Measurements from ENCODE around the gene ATP2A3.

The ATP2A3 gene

DNA sequence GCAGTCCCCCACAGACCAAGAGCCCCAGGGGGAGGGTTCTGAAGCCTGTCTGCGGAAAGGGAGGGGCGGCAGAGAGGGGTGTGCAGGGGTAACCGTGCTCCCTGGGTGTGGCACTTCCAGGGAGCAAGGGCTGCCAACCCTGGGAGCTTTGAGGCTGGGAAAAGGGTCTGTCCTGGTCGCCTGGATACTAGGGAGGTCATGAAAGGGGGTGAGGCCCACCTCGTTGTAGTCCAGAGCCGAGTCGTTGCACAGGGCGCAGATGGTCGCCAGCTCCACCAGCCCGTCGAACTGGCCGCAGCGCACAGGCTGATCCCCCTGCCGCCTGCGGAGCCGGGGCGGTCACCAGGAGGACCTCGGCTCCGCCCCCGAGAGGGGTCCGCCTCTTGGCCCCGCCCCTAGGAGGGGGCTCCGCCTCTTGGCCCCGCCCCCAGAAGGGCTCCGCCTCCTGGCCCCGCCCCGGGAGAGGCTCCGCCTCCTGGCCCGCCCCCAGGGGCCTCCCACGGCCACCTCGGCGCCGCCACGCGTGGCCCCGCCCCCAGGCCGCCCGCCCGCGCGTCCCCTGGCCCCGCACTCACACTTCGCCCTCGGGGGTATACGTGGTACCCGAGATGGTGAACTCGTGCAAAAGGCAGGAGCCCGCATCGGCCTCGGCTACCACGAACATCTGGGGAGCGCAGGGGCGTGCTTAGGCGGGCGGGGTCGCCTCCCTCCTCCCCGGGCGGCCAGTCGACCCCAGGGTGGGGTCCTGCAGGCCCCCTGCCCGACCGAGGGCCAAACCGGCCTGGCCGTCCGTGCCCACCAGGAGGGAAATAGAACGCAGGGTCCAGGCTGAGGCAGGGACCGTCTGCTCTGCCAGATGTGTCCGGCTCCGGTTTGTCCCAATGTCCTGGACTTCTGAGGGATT lies 19.5 kb downstream of the ATP2A3 start:
- DNase-seq: peak; percentile 80
- in situ Hi-C loops (cut with HindIII; ENCODE audit: low pct_ligation_motif_present, low pct_unique_long_range_greater_than_20kb, low sequenced_read_pairs): no loop called here

DNA sequence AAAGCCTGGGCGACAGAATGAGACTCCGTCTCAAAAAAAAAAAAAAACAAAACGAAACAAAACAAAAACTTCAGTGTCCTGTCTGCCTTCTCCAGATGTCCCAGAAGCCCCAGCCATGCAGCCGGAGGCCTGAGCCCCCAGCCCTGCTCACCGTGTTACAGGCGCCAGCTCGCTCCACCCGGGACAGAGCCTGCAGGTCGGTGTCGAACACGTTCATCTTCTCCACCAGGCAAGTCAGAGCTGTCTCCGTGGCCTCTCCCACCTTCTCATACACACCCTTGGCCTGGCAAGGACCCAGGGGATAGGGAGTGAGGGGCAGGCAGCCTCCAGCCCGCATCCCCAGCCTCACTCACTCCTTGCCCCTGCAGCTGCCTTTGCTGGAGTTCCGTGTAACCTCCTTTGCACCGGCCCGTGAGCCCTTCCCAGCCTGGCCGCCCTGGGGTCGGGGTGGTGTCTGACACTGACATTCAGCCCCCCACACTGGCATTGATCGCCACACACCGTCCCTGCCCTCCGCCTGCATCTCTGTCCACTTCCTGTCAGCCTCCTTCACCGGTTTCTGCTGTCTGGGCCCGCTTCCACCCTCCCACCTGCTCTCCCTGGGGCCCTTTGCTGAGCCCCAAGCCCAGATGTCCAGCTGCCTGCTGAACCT lies 20.9 kb downstream of the ATP2A3 start:
- in situ Hi-C loops (cut with HindIII; ENCODE audit: low pct_ligation_motif_present, low pct_unique_long_range_greater_than_20kb, low sequenced_read_pairs): no loop called here
- no peak for DNase-seq

DNA sequence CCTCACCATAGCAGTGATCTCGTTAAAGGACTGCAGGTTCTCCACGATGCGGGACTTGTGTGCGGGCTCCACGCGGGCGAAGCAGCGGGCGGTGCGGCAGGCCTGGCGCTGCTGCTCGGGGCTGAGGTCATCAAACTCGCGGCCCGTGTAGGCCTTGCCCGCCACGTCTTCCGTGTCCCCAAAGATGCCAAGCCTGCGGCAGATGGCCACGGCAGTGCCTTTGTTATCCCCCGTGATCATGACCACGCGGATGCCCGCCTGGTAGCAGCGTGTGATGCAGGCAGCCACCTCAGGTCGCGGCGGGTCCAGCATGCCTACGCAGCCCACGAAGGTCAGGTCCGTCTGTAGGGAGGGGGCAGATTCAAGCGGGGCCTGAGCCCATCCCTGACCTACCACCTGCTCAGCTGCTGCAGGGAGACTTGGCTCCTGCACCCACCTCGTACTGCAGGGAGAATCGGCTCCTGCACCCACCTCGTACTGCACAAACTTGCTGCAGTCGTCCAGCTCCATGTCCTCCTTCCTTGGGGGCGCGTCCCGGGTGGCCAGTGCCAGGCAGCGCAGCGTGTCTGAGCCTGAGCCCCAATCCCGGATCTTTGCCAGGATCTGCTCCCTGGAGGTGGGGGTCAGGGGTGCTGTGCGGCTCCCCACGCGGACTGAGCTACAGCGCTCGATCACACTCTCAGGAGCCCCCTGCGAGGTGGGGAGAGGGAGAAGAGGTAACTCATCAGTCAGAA lies 23.1 kb downstream of the ATP2A3 start:
- in situ Hi-C loops (cut with HindIII; ENCODE audit: low pct_ligation_motif_present, low pct_unique_long_range_greater_than_20kb, low sequenced_read_pairs): no loop called here
- no peak for DNase-seq

DNA sequence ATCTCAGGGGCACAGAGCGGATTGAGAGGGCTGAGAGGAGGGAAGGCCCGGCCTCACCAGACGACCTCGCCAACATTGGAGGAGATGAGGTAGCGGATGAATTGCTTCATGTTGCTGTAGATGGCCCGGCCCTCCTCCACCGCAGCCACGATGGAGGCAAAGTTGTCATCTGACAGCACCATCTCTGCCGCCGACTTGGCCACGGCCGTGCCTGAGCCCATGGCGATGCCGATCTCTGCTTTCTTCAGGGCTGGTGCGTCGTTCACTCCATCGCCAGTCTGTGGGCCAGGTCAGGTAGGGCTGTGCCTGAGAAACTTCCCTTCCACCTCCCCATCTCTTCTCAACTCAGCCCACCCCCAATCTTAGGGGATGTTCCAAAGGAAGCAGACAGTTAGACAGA lies 26.9 kb downstream of the ATP2A3 start:
- in situ Hi-C loops (cut with HindIII; ENCODE audit: low pct_ligation_motif_present, low pct_unique_long_range_greater_than_20kb, low sequenced_read_pairs): no loop called here
- no peak for DNase-seq

DNA sequence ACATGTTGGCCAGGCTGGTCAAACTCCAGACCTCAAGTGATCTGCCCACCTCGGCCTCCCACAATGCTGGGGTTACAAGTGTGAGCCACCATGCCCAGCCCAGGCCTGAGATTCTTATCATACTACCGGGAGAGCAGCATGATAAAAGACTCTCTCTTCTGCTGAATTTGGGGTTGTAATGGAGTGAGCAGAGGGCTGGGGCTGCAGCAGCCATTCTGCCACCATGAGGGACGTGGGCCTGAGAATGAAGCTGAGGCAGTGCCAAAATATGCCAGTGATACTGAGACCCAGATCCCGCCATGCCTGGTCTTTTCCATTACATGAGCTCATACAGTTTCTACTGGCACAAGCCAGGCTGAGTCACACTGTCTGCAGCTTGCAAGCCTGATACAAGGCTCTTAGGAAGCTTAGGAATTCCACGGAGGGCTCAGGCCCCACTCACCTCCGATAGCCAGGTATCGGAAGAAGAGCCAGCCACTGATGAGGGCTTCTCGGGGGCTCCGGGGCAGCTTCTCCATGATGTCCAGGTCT lies 28.3 kb downstream of the ATP2A3 start:
- peak; percentile 19 for DNase-seq
- in situ Hi-C loops (cut with HindIII; ENCODE audit: low pct_ligation_motif_present, low pct_unique_long_range_greater_than_20kb, low sequenced_read_pairs): no loop called here

DNA sequence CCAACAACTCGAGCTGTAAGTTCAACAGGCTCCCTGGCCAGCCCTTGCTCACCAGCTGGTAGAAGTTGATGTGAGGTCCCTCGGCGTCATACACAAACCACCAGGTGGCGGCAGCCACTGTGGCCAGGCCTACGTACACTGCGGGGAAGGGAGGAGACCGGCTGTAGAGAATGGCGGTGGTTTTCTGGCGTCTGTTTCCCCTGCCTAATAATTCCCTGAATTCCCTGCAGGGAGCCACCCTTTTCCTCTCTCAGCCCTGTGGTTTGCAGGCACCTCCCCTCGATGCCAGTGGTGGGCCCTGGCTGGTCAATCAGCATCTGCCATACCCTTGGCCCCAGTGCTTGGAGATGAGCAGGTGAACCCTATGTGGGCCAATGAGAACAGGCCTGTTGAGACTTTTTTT lies 29.1 kb downstream of the ATP2A3 start:
- in situ Hi-C loops (cut with HindIII; ENCODE audit: low pct_ligation_motif_present, low pct_unique_long_range_greater_than_20kb, low sequenced_read_pairs): no loop called here
- DNase-seq: peak; percentile 57

DNA sequence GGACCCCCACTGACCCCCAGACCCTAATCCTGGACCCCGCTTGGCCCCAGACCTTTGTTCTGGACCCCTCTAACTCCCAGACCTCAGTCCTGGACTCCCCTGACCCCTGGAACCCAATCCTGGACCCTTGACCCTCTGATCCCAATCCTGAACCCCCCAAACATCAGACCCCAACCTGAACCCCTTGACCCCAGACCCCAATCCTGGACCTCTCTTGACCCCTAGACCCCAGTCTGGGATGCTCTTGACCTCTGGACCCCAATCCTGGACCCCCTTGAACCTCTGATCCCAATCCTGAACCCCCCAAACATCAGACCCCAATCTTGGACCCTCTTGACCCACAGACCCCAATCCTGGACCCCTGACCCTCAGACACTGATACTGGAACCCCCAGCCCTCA lies 34.5 kb downstream of the ATP2A3 start:
- no peak for DNase-seq
- in situ Hi-C loops (cut with HindIII; ENCODE audit: low pct_ligation_motif_present, low pct_unique_long_range_greater_than_20kb, low sequenced_read_pairs): no loop called here

DNA sequence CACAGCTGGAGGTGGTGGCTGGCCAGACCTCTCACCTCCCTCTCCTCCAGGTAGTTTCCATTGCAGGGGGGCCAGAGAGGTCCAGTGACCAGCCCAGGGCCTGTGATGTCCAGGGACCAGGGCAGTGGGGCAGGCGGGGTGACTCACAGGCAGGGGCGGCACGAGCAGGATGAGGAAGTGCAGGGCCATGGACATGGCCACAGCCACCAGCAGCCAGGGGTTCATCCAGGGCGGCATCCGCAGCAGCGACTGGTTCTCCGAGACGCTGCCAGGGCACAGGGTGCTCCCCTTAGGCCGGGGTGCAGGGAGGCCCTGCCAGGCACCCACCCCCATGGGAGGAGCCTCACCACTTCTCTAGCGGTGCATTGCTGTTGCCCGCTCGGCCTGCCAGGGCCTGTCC lies 35.1 kb downstream of the ATP2A3 start:
- DNase-seq: no peak
- in situ Hi-C loops (cut with HindIII; ENCODE audit: low pct_ligation_motif_present, low pct_unique_long_range_greater_than_20kb, low sequenced_read_pairs): no loop called here

DNA sequence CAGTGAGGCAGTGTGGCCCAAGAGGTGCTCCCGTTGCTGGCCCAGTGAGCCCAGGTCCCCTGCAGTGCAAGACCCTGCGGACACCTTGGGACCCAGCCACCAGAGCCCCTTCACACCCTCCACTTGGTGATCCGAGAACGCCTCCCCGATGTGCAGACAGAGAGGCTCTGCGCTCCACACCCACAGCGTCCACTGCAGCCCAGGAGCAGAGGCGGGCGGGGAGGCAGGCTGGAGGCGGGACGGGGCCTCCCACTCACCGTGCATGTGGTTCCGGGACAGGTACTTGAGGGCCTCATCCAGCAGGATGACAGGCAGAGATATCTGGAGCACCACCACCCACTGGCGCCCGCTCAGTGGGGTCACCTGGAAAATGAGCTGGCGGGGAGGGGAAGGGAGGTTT lies 35.8 kb downstream of the ATP2A3 start:
- in situ Hi-C loops (cut with HindIII; ENCODE audit: low pct_ligation_motif_present, low pct_unique_long_range_greater_than_20kb, low sequenced_read_pairs): no loop called here
- DNase-seq: no peak

DNA sequence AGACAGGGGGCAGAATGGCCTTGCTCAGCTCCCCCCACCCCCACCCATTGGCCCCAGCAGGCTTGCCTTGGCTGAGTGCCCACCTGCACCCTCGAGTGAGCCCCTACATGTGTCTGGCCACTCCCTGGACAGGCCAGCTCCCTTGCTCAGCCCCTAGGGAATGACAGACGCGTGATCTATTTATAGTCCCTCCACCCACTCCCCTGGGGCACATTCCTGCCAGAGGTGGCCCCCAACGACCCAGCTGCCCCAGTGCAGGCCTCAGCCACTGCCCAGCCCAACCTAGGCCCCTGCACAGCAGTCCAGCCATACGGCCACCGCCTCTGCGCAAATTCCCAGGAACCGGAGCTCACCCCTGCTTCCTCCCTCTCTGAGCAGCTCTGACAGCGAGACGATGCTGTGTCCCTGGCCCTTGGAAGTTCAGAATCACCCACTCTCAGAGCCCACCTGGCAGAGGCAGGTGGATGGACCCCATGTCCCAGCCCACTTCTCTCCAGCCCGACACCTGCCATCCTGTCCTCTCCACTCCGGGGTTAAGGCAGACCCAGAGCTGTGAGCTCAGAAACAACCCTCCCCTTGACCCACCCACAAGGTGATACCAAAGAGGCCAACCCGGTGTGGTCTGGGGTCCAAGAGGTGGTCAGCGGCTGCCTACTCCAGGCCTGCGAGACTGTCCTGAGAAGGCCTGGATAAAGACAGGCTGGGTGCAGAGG lies 36.5 kb downstream of the ATP2A3 start:
- in situ Hi-C loops (cut with HindIII; ENCODE audit: low pct_ligation_motif_present, low pct_unique_long_range_greater_than_20kb, low sequenced_read_pairs): no loop called here

DNA sequence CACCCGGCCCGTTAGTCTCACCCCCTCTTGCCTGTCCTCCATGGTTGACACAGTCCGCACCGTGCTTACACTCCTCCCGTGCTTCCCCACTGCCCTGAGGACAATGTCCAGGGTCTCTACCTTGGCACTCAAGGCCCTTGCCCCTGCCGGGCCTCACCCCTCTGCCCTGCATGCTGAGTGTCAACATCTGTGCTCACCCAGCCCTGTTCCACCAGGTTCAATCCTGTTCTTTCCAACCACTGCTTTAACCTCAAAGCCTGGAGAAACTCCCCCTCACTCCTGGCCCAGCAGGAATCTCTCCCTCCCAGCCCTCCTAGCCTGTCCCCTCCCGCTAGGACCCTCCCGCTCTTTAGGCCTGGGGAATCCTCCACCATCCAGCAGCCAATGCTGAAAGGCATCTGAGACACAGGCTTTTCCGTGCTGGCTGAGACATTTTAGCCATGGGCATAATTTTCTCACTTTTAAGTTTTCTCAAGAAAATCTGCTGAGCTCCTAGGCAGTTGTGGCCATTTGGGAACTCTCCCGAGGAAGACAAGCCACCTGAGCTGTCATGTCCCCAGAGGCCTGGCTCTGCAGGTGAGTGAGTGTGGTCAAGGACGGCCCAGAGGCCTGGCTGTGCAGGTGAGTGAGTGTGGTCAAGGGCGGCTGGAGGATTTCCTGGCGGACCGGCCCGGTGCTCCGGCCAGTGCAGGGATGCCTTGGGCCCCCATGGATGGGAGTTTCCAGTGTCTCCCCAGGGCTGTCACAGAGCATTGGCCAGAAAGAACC lies 37.2 kb downstream of the ATP2A3 start:
- in situ Hi-C loops (cut with HindIII; ENCODE audit: low pct_ligation_motif_present, low pct_unique_long_range_greater_than_20kb, low sequenced_read_pairs): no loop called here
- DNase-seq: no peak

More for the DNA sequence above, 36.5 kb downstream of the ATP2A3 start:
- no peak for DNase-seq

DNA sequence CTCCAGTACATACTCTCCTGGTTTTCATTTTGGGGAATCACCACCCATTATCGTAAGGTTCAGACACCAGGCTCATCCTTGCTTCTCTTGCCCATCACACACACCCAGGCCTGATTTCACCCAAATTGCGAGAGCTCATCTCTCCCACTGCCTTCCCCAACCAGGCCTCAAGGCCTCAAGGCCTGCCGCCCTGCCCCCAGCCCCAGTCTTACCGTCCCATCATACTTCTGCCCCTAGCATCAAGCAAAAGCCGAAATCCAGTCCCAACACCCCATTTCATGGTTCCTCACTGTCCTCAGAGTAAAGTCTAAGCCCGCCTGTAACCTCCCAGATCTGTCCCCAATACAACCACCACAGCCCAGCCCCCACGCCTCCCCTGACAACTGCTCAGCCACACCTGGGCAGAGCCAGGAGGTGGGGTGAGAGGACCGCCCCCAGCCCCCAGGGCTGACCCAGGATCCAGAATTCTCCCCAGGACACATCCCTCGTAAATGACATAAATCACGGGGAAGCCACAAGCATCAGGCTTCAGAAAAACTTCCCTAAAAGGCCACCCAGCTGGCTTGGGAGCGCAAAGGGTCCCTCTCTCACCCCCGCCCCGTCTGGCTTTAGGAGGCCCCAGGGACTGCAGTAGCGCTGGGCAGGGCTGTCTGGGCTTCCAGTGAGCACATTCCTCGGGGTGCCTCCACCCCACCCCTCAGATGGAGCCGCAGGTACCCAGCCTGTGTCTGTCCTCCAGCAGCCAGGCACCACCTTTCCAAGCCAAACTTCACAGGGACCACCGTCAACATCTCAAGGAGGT lies 38.4 kb downstream of the ATP2A3 start:
- in situ Hi-C loops (cut with HindIII; ENCODE audit: low pct_ligation_motif_present, low pct_unique_long_range_greater_than_20kb, low sequenced_read_pairs): no loop called here
- no peak for DNase-seq

DNA sequence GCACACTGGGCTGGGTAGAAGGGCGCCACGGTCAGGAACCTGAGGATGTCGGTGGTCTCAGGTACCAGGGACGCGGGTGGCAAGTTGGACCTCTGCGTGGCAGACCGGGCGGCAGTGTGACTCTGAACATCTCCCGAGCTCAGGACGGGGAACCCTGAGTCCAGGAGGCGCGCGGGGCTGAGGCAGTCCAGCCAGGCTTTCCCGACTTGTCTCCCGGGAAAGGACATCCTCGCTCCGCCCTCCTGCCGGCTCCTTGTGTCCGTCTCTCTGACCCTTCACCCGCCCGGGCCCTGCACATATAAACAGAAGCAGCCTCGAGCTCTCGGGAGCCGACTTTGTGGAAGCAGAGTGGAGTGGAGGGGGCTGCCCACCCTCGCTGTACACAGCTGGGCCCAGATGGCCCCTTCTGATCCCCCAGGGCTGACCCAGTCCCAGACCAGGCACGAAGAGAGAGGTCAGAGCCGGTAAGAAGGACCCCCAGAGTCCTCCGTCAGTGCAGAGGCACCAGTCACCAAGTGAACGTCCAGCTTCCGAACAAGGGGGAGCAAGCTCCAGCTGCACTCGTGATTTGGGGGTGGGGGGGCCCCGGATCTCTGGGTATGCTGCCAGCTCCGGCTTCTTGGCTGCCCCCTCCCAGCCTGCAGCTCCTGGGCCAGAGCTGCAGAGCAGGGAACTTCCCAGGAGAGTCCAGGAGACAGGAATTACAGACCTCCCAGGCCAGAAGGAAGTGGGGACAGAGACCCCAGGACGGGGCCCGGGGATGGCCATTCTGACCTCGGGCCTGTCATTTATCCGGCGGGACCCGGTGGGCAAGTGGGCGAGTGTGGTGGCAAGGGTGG lies 39.5 kb downstream of the ATP2A3 start:
- no peak for DNase-seq
- in situ Hi-C loops (cut with HindIII; ENCODE audit: low pct_ligation_motif_present, low pct_unique_long_range_greater_than_20kb, low sequenced_read_pairs): no loop called here

DNA sequence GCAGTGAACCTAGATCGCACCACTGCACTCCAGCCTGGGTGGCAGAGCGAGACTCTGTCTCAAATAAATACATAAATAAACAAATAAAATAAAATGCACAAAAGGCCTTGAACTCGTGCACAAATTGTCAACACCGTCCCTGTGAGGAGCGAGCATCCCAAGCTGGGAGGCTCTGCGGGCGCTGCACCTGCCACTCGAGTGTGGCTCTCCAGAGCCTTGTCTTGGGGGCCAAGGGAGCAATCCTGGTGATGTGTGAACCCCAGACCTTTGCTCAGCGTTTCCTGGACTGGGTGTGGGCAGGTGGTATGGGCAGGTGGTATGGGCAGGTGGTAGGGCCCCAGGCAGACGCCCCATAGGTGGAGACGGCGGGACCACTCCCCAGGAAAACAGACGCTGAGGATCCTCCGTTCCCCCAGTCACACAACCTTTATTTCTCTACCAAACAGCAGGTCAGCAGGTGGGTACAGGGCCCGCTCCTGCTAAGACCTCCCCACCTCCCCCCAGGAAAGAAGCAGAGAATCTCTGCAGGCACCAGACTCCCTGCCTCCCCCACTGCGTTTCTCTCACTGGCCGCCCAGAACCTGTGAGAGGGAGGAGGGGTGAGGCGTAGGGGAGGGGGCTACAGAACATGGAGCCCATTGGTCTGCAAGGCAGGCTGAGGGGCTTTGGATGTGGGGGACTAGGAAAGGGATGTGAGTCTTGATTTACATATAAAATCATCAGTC lies 40.6 kb downstream of the ATP2A3 start:
- no peak for DNase-seq
- in situ Hi-C loops (cut with HindIII; ENCODE audit: low pct_ligation_motif_present, low pct_unique_long_range_greater_than_20kb, low sequenced_read_pairs): no loop called here

DNA sequence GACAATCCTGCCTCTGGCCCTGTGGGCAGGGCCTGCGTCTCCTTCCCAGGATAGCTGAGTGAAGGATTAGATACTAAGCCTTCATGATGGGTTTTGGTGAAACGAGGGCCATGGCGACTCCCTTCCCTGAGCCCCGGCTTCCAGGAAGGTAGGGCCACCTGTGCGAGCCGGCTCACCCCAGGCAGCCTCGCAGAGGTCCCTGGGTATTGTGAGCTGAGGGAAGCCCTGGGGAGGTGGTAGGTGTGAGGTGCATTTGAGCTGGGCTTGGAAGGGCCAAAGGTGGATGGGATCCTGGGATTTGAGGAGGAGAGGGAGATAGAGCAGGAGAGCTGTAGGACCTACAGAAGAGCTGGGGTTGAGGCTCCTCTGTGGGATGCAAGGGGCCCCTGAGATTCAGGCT lies 41.5 kb downstream of the ATP2A3 start:
- no peak for DNase-seq
- in situ Hi-C loops (cut with HindIII; ENCODE audit: low pct_ligation_motif_present, low pct_unique_long_range_greater_than_20kb, low sequenced_read_pairs): no loop called here

All from ACHN (cell line).